ENCODE measurements around the gene VDR. TPM values are rescaled to one million over a fixed set of nuclear protein-coding genes. Genes with fewer than 3 reads are reported as not detected.

The VDR gene
- total RNA-seq, 1 donor from 2014 or later = 4.6 TPM

DNA sequence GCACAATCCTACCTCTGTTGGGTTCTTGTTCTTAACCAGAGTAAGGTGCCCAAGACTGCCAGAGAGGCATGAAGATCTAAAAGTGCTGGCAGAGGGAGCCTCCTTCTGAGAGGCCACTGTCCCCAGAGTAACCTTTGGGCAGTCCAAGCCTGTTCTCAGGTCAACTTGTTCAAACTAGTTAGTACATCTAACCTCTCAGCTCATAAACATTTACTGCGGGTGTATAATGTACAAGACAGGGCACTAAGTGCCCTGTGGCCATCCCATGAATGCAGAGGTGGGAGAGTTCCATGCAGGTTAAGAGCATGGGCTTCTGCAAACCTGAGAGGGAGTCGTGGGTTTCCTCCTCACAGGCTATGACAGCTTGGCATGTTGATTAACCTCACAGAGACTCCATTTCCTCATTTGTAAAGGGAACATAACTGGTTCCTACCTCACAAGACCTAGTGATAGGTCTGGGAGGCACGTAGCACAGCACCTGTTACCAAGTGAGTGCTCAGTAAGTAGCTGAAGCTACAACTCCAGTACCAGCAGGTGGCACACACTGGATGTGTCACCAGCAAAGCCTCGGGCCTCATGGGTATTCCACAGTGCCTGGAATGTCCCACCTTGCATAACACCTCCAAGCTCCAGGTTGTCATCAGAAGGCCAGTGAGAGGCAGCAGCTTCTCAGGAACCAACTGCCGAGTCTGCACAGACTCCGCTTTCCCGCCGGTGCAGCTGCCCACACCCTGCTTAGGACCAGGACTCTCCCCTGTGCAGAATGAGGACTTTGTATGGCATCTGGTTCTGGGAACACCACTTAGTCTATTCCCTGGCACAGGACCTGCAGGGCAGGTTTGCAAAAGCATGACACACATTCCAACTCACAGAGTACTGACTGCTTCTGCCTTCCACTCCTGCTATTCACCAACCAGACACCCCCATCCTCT lies 4.4 kb downstream of the VDR start:
- no peak overlapping the region for H3K4me3 Mint-ChIP-seq (ENCODE audit: unreplicated experiment)
- H3K4me1 Mint-ChIP-seq (ENCODE audit: low read depth) = peaks cover 36% of the 10 kb centered on the region
- TF ChIP-seq, protein P1, sequence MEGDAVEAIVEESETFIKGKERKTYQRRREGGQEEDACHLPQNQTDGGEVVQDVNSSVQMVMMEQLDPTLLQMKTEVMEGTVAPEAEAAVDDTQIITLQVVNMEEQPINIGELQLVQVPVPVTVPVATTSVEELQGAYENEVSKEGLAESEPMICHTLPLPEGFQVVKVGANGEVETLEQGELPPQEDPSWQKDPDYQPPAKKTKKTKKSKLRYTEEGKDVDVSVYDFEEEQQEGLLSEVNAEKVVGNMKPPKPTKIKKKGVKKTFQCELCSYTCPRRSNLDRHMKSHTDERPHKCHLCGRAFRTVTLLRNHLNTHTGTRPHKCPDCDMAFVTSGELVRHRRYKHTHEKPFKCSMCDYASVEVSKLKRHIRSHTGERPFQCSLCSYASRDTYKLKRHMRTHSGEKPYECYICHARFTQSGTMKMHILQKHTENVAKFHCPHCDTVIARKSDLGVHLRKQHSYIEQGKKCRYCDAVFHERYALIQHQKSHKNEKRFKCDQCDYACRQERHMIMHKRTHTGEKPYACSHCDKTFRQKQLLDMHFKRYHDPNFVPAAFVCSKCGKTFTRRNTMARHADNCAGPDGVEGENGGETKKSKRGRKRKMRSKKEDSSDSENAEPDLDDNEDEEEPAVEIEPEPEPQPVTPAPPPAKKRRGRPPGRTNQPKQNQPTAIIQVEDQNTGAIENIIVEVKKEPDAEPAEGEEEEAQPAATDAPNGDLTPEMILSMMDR (IDR thresholded peaks at IDR 0.05) = peak; percentile 27
- no peak for DNase-seq (ENCODE audit: low spot score)
- no peaks in the 10 kb centered on the region for H3K9me3 Mint-ChIP-seq (ENCODE audit: low read depth)
- no peak overlapping the region for H3K27ac Mint-ChIP-seq (ENCODE audit: unreplicated experiment)
- peaks cover 2% of the 10 kb centered on the region for H3K36me3 Mint-ChIP-seq (ENCODE audit: low read depth)
- H3K27me3 Mint-ChIP-seq (ENCODE audit: low read depth) = no peaks in the 10 kb centered on the region

DNA sequence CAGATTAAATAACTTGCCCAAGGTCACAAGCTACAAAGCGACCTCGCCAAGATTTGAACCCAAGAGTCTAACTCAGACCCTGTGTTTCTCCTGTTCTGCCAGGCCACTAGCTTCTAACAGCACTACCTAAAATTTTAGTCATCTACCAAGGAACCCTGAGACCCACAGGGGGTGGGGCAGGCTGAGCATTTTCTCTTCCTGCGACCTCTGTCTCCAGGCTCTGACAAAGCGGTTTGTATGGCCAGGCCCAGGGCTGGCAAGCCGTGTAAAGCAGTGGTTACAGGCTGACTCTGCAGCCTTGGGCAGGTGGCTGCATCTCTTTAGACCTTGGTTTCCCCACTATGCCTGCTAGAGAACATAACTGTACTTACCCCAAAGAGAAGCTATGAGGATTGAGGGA lies 5.3 kb downstream of the VDR start:
- Mint-ChIP-seq H3K9me3 (ENCODE audit: low read depth) (no peaks in the 10 kb centered on the region), H3K36me3 (ENCODE audit: low read depth) (peaks cover 2% of the 10 kb centered on the region), H3K4me1 (ENCODE audit: low read depth) (peaks cover 37% of the 10 kb centered on the region), H3K27ac (ENCODE audit: unreplicated experiment) (no peak overlapping the region), H3K4me3 (ENCODE audit: unreplicated experiment) (no peak overlapping the region), H3K27me3 (ENCODE audit: low read depth) (no peaks in the 10 kb centered on the region)
- TF ChIP-seq, protein P1 (IDR thresholded peaks at IDR 0.05) = no peak
- no peak for DNase-seq (ENCODE audit: low spot score)

DNA sequence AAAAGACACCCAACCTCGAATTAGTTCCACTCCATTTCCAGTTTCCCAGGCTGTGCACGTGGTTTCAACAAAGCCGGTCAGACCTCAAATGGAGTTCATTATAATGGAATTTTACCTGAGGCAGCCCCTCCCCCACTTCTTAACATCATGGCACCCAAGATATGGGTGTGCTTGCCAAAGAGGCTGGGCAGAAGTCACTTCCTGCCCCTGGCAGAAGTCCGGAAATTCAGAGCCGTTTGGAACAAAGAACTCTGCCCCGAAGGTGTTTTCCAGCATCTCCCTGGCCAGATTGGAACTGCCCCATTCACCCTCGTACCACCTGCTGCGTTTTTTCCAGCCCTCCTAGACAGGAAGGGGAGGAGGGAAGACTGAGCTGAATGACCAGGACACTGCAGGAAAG lies 8.2 kb downstream of the VDR start:
- Mint-ChIP-seq H3K9me3 (ENCODE audit: low read depth) (no peaks in the 10 kb centered on the region), H3K27ac (ENCODE audit: unreplicated experiment) (no peak overlapping the region), H3K4me1 (ENCODE audit: low read depth) (peaks cover 26% of the 10 kb centered on the region), H3K36me3 (ENCODE audit: low read depth) (peaks cover 3% of the 10 kb centered on the region), H3K27me3 (ENCODE audit: low read depth) (no peaks in the 10 kb centered on the region), H3K4me3 (ENCODE audit: unreplicated experiment) (no peak overlapping the region)
- TF ChIP-seq, protein P1 (IDR thresholded peaks at IDR 0.05) = no peak
- no peak for DNase-seq (ENCODE audit: low spot score)

DNA sequence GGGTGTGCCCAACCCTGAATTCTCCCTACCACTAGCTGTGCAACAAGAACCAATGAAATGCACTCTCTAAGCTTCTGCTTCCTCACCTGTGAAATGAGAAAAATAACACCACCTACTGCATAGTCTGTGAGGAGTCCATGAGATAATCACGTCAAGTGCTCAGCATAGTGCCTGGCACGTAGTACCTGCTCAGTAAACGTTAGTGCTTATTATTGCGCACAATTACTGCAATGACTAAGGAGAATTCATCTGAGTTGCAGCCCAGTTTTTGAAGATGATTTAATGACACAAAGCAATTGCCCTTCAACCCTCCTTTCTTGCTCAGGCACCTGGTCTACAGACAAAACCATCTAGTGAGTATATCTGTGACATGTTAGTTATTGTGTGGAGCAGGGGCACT lies 8.8 kb downstream of the VDR start:
- Mint-ChIP-seq H3K36me3 (ENCODE audit: low read depth) (peaks cover 3% of the 10 kb centered on the region), H3K27ac (ENCODE audit: unreplicated experiment) (no peak overlapping the region), H3K4me3 (ENCODE audit: unreplicated experiment) (no peak overlapping the region), H3K4me1 (ENCODE audit: low read depth) (peaks cover 21% of the 10 kb centered on the region), H3K9me3 (ENCODE audit: low read depth) (no peaks in the 10 kb centered on the region), H3K27me3 (ENCODE audit: low read depth) (no peaks in the 10 kb centered on the region)
- TF ChIP-seq, protein P1 (IDR thresholded peaks at IDR 0.05) = no peak
- DNase-seq (ENCODE audit: low spot score) = no peak

- Mint-ChIP-seq H3K27ac (ENCODE audit: unreplicated experiment) (no peak overlapping the region), H3K27me3 (ENCODE audit: low read depth) (no peaks in the 10 kb centered on the region), H3K4me3 (ENCODE audit: unreplicated experiment) (no peak overlapping the region), H3K4me1 (ENCODE audit: low read depth) (peaks cover 18% of the 10 kb centered on the region), H3K9me3 (ENCODE audit: low read depth) (no peaks in the 10 kb centered on the region), H3K36me3 (ENCODE audit: low read depth) (peaks cover 3% of the 10 kb centered on the region)
- TF ChIP-seq, protein P1 (IDR thresholded peaks at IDR 0.05) = no peak
- DNase-seq (ENCODE audit: low spot score) = no peak
Measured at GRCh38 chr12:47894652-47895051, 10.1 kb downstream of the VDR start.
